GM23338 (cell line): ENCODE data around the gene ADAD1. TPM values are rescaled to one million over a fixed set of nuclear protein-coding genes. Genes with fewer than 3 reads are reported as not detected.

Experiments used
- ATAC-seq: fragments of 200-7000 bp; cut with Tn5 transposase; 3 replicates; pipeline ENCODE4 v1.9.1; 2020
- DNase-seq: peaks from one replicate; pipeline ENCODE4 v3.0.0-alpha.2; 2015; ENCODE audit warnings: low spot score
- H2AFZ ChIP-seq: fragments of 200-600 bp; sonication (generic); 2 replicates; pipeline ENCODE4 v1.8.0; 2016; ENCODE audit warnings: antibody characterized with exemption, mild to moderate bottlenecking, moderate library complexity
- H3F3A ChIP-seq: fragments of 200-600 bp; sonication (generic); replicated peaks from 2 replicates; pipeline ENCODE4 v1.8.0; 2017; ENCODE audit warnings: antibody characterized with exemption, mixed run types, low read depth
- H3K27ac ChIP-seq: fragments of 200-600 bp; sonication (generic); 2 replicates; pipeline ENCODE4 v1.6.1; 2016; ENCODE audit warnings: low read depth
- H3K27me3 ChIP-seq: fragments of 200-600 bp; sonication (generic); 2 replicates; pipeline ENCODE4 v1.8.0; 2016; ENCODE audit warnings: mild to moderate bottlenecking, mixed run types, moderate library complexity; ENCODE audit not compliant: insufficient read depth
- H3K36me3 ChIP-seq: fragments of 200-600 bp; sonication (generic); 2 replicates; pipeline ENCODE4 v1.8.0; 2016; ENCODE audit warnings: mild to moderate bottlenecking; ENCODE audit not compliant: insufficient read depth
- H3K4me1 ChIP-seq: fragments of 200-600 bp; sonication (generic); 2 replicates; pipeline ENCODE4 v1.8.0; 2016; ENCODE audit warnings: mild to moderate bottlenecking, moderate library complexity; ENCODE audit not compliant: insufficient read depth
- H3K4me2 ChIP-seq: fragments of 200-600 bp; sonication (generic); 2 replicates; pipeline ENCODE4 v1.7.1; 2017; ENCODE audit warnings: mixed run types
- H3K4me3 ChIP-seq: fragments of 200-600 bp; sonication (generic); 2 replicates; pipeline ENCODE4 v1.6.1; 2016; ENCODE audit warnings: mixed run types
- H3K79me2 ChIP-seq: fragments of 200-600 bp; sonication (generic); replicated peaks from 2 replicates; pipeline ENCODE4 v1.8.0; 2017; ENCODE audit warnings: mild to moderate bottlenecking; ENCODE audit not compliant: insufficient read depth
- H3K9me2 ChIP-seq: fragments of 200-600 bp; sonication (generic); 2 replicates; pipeline ENCODE4 v1.8.0; 2017; ENCODE audit not compliant: insufficient read depth
- H4K20me1 ChIP-seq: fragments of 200-600 bp; sonication (generic); replicated peaks from 2 replicates; pipeline ENCODE4 v1.8.0; 2017; ENCODE audit warnings: mild to moderate bottlenecking; ENCODE audit not compliant: insufficient read depth
- H3K27ac Mint-ChIP-seq: 2 replicates; pipeline ENCODE4 v1.8.0; 2020; ENCODE audit warnings: inconsistent platforms, mild to moderate bottlenecking, moderate library complexity, mixed read lengths
- H3K27me3 Mint-ChIP-seq: 3 replicates; pipeline ENCODE4 v1.8.0; 2022; ENCODE audit warnings: low read depth, mild to moderate bottlenecking, moderate library complexity, mixed read lengths, inconsistent platforms; ENCODE audit not compliant: insufficient read depth, poor library complexity
- H3K36me3 Mint-ChIP-seq: 3 replicates; pipeline ENCODE4 v1.8.0; 2021; ENCODE audit warnings: low read depth, mild to moderate bottlenecking, inconsistent platforms, moderate library complexity, mixed read lengths
- H3K4me1 Mint-ChIP-seq: 3 replicates; pipeline ENCODE4 v1.8.0; 2020; ENCODE audit warnings: mild to moderate bottlenecking, inconsistent platforms, mixed read lengths
- H3K4me3 Mint-ChIP-seq: 3 replicates; pipeline ENCODE4 v1.8.0; 2021; ENCODE audit warnings: moderate library complexity, mild to moderate bottlenecking, inconsistent platforms, mixed read lengths
- H3K9me3 Mint-ChIP-seq: 3 replicates; pipeline ENCODE4 v1.8.0; 2020; ENCODE audit warnings: moderate library complexity, mild to moderate bottlenecking, inconsistent platforms, mixed read lengths
- CREB1 ChIP-seq: fragments of 250-450 bp; sonication (Bioruptor Pico); IDR thresholded peaks from 2 replicates; pipeline ENCODE4 v1.5.0; 2020; ENCODE audit warnings: low read depth, mild to moderate bottlenecking, moderate library complexity
- ETS1 ChIP-seq: IDR thresholded peaks from 2 replicates; pipeline ENCODE4 v1.6.1; 2016; ENCODE audit warnings: antibody characterized with exemption
- NANOG ChIP-seq: IDR thresholded peaks from 2 replicates; pipeline ENCODE4 v1.6.1; 2016; ENCODE audit warnings: antibody characterized with exemption, borderline replicate concordance
- POLR2AphosphoS5 ChIP-seq: IDR thresholded peaks from 2 replicates; pipeline ENCODE4 v1.6.1; 2016; ENCODE audit warnings: antibody characterized with exemption, low read depth
- REST ChIP-seq: IDR thresholded peaks from one replicate; pipeline ENCODE4 v1.6.1; 2018; ENCODE audit warnings: antibody characterized with exemption; ENCODE audit not compliant: unreplicated experiment
- STAT1 ChIP-seq: IDR thresholded peaks from one replicate; pipeline ENCODE4 v1.6.1; 2016; ENCODE audit warnings: antibody characterized with exemption; ENCODE audit not compliant: unreplicated experiment
- ZNF462 ChIP-seq: fragments of 250-450 bp; sonication (Bioruptor Pico); IDR thresholded peaks from 2 replicates; pipeline ENCODE4 v1.5.0; 2020; ENCODE audit warnings: mild to moderate bottlenecking, moderate library complexity
- polyA plus RNA-seq: library from polyadenylated mRNA; unstranded; fragments of >200 nt; fragmentation: Nextera tagmentation; extraction: Ambion mirVana; gene quantifications from 2 replicates; pipeline ENCODE4 v1.2.1, GENCODE V29; 2016
- total RNA-seq: library from RNA; depleted of rRNA; stranded (reverse); fragments of >200 nt; shearing (Covaris generic); gene quantifications from 2 replicates; pipeline ENCODE4 v1.2.3, GENCODE V29; 2014

Gene ADAD1
- total and polyA plus RNA-seq, 2 experiments from 2014 or later, result not detected

GRCh38 chr4:122423246-122423645, 44.4 kb downstream of the ADAD1 start:
- no peak for DNase-seq
- Histone ChIP-seq H3K4me3 (no peak overlapping the region), H3K79me2 (no peaks in the 10 kb centered on the region), H3K4me1 (no peaks in the 10 kb centered on the region), H3K4me2 (no peak overlapping the region), H3F3A (no peaks in the 10 kb centered on the region), H4K20me1 (no peaks in the 10 kb centered on the region), H3K9me2 (no peaks in the 10 kb centered on the region), H3K36me3 (no peaks in the 10 kb centered on the region), H2AFZ (no peak overlapping the region), H3K27me3 (no peaks in the 10 kb centered on the region), H3K27ac (no peak overlapping the region)
- Mint-ChIP-seq H3K4me3 (no peak overlapping the region), H3K4me1 (no peaks in the 10 kb centered on the region), H3K9me3 (no peaks in the 10 kb centered on the region), H3K36me3 (no peaks in the 10 kb centered on the region), H3K27ac (no peak overlapping the region), H3K27me3 (no peaks in the 10 kb centered on the region)
- ATAC-seq, result no peak
- TF ChIP-seq NANOG (no peak), ZNF462 (no peak), POLR2AphosphoS5 (no peak), REST (no peak), CREB1 (no peak), STAT1 (no peak), ETS1 (no peak)
